Ascending aorta (tissue), 2 donors: Measurements from ENCODE around the gene ATP10A. TPM values are rescaled to one million over a fixed set of nuclear protein-coding genes. Genes with fewer than 3 reads are reported as not detected.
A peak's percentile ranks its signal among the peaks of the same experiment; 100 is the strongest.

Source experiments
- DNase-seq, 2 donors: peaks; one replicate each; pipeline ENCODE4 v3.0.0-alpha.2; 2019; ENCODE audit warnings: low spot score in 2 of 2
- H3K27ac ChIP-seq, 2 donors: fragments of 200-600 bp; sonication (generic); one replicate each; pipeline ENCODE4 v1.5.1; 2016 to 2017; ENCODE audit warnings: mild to moderate bottlenecking in 1 of 2
- H3K27me3 ChIP-seq: fragments of 200-600 bp; sonication (generic); one replicate; pipeline ENCODE4 v1.5.1; 2017
- H3K36me3 ChIP-seq, 2 donors: fragments of 200-600 bp; sonication (generic); one replicate each; pipeline ENCODE4 v1.5.1; 2016
- H3K4me1 ChIP-seq, 2 donors: fragments of 200-600 bp; sonication (generic); one replicate each; pipeline ENCODE4 v1.5.1; 2016 to 2017; ENCODE audit warnings: mild to moderate bottlenecking in 1 of 2
- H3K4me3 ChIP-seq, 2 donors: fragments of 200-600 bp; sonication (generic); one replicate each; pipeline ENCODE4 v1.5.1; 2016 to 2017; ENCODE audit warnings: mild to moderate bottlenecking in 1 of 2
- H3K9me3 ChIP-seq, 2 donors: fragments of 200-600 bp; sonication (generic); one replicate each; pipeline ENCODE4 v1.5.1; 2016
- intact Hi-C: fragments of 100-400 bp; cut with DNase I; formaldehyde crosslinking; loops from one replicate; pipeline ENCODE4 v1.15.1; 2023
- total RNA-seq: library from RNA; depleted of rRNA; stranded (reverse); fragments of >200 nt; gene quantifications from one replicate; pipeline ENCODE4 v1.1.0, GENCODE V29; 2016
- TF ChIP-seq, protein P1 (sequence below), 3 experiments: fragments of 200-600 bp in 2 of 3; fragments of 450-650 bp in 1 of 3; sonication (generic) in 2 of 3; IDR thresholded peaks; one replicate each; pipeline ENCODE4 v1.5.1; 2016 to 2019; ENCODE audit warnings: antibody characterized with exemption in 3 of 3, mild to moderate bottlenecking in 1 of 3, moderate library complexity in 1 of 3

The ATP10A gene
- total RNA-seq, 1 donor from 2014 or later = 26.7 TPM

GRCh38 chr15:25721605-25721955 is 141.5 kb downstream of the ATP10A start:
- TF ChIP-seq, protein P1, sequence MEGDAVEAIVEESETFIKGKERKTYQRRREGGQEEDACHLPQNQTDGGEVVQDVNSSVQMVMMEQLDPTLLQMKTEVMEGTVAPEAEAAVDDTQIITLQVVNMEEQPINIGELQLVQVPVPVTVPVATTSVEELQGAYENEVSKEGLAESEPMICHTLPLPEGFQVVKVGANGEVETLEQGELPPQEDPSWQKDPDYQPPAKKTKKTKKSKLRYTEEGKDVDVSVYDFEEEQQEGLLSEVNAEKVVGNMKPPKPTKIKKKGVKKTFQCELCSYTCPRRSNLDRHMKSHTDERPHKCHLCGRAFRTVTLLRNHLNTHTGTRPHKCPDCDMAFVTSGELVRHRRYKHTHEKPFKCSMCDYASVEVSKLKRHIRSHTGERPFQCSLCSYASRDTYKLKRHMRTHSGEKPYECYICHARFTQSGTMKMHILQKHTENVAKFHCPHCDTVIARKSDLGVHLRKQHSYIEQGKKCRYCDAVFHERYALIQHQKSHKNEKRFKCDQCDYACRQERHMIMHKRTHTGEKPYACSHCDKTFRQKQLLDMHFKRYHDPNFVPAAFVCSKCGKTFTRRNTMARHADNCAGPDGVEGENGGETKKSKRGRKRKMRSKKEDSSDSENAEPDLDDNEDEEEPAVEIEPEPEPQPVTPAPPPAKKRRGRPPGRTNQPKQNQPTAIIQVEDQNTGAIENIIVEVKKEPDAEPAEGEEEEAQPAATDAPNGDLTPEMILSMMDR (IDR thresholded peaks at IDR 0.05) = no peak
- Histone ChIP-seq H3K4me1 (peaks cover 5 to 39% of the 10 kb centered on the region in 2 donors), H3K36me3 (peaks cover 43 to 52% of the 10 kb centered on the region in 2 donors), H3K27me3 (no peaks in the 10 kb centered on the region), H3K27ac (peak overlapping the region; percentile 23 to 84), H3K9me3 (no peaks in the 10 kb centered on the region), H3K4me3 (no peak overlapping the region)
- no peak for DNase-seq
- intact Hi-C loops = loop anchor here (5.0 kb wide), 1 partner anchor 66 kb away; no protein-coding TSS in a partner anchor

DNA sequence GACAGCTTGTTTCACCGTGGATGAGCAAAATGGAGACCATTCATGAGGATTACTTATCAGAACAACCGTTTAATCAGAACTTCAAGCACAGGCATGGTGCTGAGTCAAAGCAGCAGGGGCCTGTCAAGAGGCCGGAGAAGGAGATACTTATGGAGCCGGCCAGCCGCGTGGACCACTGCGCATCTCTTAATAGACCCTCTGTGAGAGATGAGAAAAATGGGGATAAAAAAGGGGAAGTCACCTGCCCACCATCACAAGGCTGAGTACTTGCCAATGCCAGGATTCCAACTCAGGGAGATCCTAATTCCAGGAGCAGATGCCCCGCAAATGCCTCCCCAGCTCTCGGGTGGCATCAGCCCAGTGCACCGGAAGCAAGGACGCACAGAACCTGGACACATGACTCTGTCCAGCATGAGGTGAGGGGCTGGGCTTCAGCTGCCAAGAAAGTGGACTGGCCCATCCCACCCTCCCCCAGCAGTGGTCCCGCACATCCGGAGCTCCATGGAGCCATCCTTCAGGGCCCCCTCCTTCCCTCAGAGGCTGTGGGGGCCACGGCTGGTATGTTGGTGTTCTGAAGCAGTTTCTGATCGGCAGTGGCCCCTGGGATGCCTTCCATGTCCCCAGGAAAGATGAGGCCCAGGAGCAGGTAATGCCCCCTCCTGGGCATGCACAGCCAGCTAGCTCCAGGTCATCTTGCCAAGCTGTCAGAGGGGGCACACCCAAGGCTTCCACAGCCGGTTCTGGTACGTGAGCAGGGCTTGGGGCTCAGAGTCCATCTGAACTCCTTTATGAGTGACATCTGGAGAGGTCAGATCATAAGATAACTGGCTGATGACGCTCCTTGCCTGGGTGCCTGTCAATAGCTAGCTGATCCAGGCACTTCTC is 143.8 kb downstream of the ATP10A start:
- Histone ChIP-seq H3K27ac (peak overlapping the region; percentile 84), H3K4me1 (peaks cover 5 to 44% of the 10 kb centered on the region in 2 donors), H3K9me3 (no peaks in the 10 kb centered on the region), H3K36me3 (peaks cover 29 to 47% of the 10 kb centered on the region in 2 donors), H3K27me3 (no peaks in the 10 kb centered on the region), H3K4me3 (no peak overlapping the region)
- peak in 1 of 2 donors; percentile 58 for DNase-seq
- TF ChIP-seq, protein P1 (IDR thresholded peaks at IDR 0.05) = no peak
- intact Hi-C loops = loop anchor here (2.0 kb wide), 1 partner anchor 49 kb away; no protein-coding TSS in a partner anchor

DNA sequence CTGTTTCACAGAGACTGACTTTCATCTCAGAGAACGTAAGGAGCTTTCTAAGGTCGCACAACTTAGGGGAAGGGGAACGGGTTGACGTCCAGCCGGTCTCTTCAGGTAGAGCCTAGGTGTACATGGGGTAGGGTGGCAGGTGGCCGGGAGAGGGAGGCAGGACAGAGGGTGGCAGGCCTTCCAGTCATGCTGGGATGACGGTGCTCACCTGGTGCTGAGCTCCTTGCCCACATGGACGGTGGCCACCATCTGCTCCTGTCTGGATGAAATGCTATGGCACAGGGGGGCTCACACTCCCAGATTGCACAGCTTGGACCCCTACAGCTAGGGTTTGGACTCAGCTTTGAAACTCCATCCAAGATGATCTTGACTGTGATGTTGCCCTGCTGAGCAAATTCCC is 144.5 kb downstream of the ATP10A start:
- DNase-seq = peak in 1 of 2 donors; percentile 58
- Histone ChIP-seq H3K4me3 (no peak overlapping the region), H3K4me1 (peaks cover 5 to 44% of the 10 kb centered on the region in 2 donors), H3K9me3 (no peaks in the 10 kb centered on the region), H3K27me3 (no peaks in the 10 kb centered on the region), H3K27ac (peak overlapping the region; percentile 84), H3K36me3 (peaks cover 34 to 46% of the 10 kb centered on the region in 2 donors)
- TF ChIP-seq, protein P1 (IDR thresholded peaks at IDR 0.05) = no peak
- intact Hi-C loops = loop anchor here (2.0 kb wide), 1 partner anchor 48 kb away; no protein-coding TSS in a partner anchor

- intact Hi-C loops = loop anchor here (2.0 kb wide), 1 partner anchor 47 kb away; no protein-coding TSS in a partner anchor
Measured at GRCh38 chr15:25718169-25718536, 145.0 kb downstream of the ATP10A start.

GRCh38 chr15:25717457-25718168 is 145.5 kb downstream of the ATP10A start:
- TF ChIP-seq, protein P1 (IDR thresholded peaks at IDR 0.05) = no peak
- intact Hi-C loops = loop anchor here (1.0 to 2.0 kb wide), 3 partner anchors 20 to 143 kb away; no protein-coding TSS in a partner anchor

More at GRCh38 chr15:25718169-25718536, 145.0 kb downstream of the ATP10A start:
- TF ChIP-seq, protein P1 (IDR thresholded peaks at IDR 0.05) = no peak
- no peak overlapping the region for H3K4me3 ChIP-seq
- peaks cover 5 to 41% of the 10 kb centered on the region in 2 donors for H3K4me1 ChIP-seq
- peak overlapping the region; percentile 84 for H3K27ac ChIP-seq
- H3K9me3 ChIP-seq = no peaks in the 10 kb centered on the region
- H3K36me3 ChIP-seq = peaks cover 38 to 50% of the 10 kb centered on the region in 2 donors
- no peak for DNase-seq
- no peaks in the 10 kb centered on the region for H3K27me3 ChIP-seq

More at GRCh38 chr15:25717457-25718168, 145.5 kb downstream of the ATP10A start:
- Histone ChIP-seq H3K9me3 (no peaks in the 10 kb centered on the region), H3K27ac (peak overlapping the region; percentile 84), H3K36me3 (peaks cover 44 to 55% of the 10 kb centered on the region in 2 donors), H3K27me3 (no peaks in the 10 kb centered on the region), H3K4me1 (peaks cover 5 to 38% of the 10 kb centered on the region in 2 donors), H3K4me3 (no peak overlapping the region)
- peak in 1 of 2 donors; percentile 81 for DNase-seq
